ENCODE results near the gene FAM24B.
"Not testable (repeated sequence)": the region's sequence is repeated elsewhere in the genome, so short reads cannot be mapped to it uniquely, and the experiment has no call there.

FAM24B gene

GRCh38 chr10:122861711-122862161, 17.6 kb downstream of the FAM24B start:
- Histone ChIP-seq H3K4me3 (no peak overlapping the region), H3K27ac (no peak overlapping the region)

DNA sequence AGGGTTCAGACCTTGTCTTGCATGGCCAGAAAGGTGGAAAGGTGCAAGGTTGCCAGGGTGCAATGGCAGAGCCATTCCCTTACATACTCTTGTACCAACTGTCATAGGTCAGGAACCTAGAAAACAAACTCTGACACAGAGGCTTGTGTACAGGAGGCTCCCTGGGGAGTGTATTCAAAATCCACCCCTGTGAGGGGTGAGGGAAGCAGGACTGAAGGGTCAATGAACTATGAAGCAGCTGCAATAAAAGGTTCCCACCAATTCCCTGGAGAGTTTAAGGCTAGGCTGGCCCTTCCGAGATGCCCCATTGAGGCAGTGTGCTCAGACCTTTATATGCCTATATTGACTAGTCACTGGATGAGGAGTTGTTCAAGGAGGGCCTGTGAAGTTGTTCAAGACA, 19.9 kb downstream of the FAM24B start:
- H3K27ac ChIP-seq, result no peak overlapping the region
- H3K4me3 ChIP-seq, result no peak overlapping the region

- not testable (repeated sequence) for H3K4me3 ChIP-seq
Measured at GRCh38 chr10:122858042-122858441, 21.3 kb downstream of the FAM24B start.

GRCh38 chr10:122856902-122857301, 22.5 kb downstream of the FAM24B start:
- no peak overlapping the region for H3K4me3 ChIP-seq
- no peak overlapping the region for H3K27ac ChIP-seq

More at GRCh38 chr10:122858042-122858441, 21.3 kb downstream of the FAM24B start:
- H3K27ac ChIP-seq, result not testable (repeated sequence)

GRCh38 chr10:122855745-122856144, 23.6 kb downstream of the FAM24B start:
- H3K27ac ChIP-seq, result no peak overlapping the region
- no peak overlapping the region for H3K4me3 ChIP-seq

DNA sequence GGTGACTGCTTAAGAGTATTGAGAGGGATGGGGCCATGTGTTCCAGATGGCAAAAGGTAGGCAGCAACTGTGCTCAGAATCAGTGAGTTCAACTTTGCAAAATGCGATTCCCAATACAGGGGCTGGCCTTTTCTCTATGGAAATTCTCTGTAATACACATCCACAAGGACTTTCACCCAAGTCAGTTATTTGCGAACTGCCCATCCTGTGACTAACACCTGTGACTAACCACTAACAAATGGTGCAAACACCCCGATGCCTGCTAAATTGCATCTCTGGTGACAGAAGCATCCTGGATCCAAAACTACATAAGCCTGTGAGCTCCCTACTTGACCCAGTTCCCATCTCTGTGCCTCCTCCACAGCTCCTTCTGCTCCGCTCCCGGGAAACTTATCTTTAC, 24.7 kb downstream of the FAM24B start:
- no peak overlapping the region for H3K4me3 ChIP-seq

DNA sequence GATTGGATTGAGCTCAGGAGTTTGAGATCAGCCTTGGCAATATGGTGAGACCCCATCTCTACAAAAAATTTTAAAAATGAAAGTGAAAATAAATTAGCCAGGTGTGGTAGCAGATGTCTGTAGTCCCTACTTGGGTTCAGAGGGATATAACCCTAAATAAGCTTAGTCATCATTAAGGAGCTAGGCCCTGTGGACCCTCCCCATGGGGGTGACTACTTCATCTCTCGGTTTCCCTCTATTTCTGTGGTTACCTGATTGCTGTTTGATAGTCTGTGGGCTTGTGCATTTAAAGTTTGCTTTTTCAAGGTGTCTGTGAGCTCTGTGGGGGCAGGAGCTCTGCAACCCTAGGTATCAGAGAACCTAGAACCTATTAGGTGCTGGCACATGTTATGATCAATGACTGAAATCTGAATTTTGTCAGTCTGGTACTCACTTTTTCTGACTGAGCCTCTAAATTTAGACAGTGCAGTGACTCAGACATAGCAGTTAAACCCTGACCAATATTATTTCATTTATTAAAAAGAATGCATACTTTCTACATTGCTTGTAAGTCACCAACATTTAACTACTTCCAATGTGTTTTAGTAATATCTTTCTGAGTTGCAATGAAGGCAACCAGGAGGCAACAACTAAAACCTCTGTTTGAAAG, 25.6 kb downstream of the FAM24B start:
- Histone ChIP-seq H3K27ac (no peak overlapping the region), H3K4me3 (no peak overlapping the region)

More for the DNA sequence above, 24.7 kb downstream of the FAM24B start:
- H3K27ac ChIP-seq, result no peak overlapping the region

GRCh38 chr10:122852261-122852660, 27.1 kb downstream of the FAM24B start:
- Histone ChIP-seq H3K27ac (no peak overlapping the region), H3K4me3 (no peak overlapping the region)

DNA sequence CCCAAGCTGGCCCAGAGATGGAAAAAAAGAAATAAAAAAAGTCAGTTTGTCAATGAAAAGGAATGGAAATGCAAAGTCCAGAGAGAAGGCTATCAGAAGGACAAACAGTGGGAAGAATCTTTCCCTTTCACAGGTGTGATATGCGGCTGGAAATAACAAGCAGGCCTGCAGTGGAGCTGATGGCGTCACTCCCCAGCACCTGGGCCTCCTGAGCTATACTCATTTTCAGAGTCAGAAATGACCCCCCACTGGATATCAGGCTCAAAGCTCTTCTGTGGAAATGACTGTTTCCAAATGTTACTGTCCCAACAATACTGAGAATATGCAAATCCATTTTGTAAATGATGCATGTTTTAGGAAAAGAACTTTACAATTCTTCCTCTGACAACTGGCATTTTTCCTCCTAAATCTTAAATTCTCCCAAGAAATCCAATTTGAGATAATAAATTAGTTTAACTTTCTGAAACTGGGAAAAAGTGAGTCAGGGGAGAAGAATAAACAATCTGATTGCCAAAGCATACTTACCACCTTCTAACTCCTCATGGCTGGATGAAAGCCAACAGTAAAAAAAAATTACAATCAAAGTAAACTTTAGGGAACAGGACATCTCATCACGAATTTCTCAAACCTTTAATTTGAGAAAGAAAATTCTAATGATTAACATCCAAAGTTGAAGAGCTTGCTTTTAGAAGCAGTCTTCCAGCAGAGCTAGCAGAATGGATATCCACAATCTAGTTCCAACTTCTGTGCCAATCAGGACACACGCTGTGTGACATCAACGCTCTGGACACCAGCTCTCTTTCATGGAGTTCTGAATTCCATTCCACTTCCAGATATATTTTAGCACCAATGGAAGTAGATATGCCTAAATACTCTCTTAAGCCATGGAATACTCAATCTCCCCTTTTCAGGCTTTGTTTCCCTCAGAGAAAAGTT, 28.4 kb downstream of the FAM24B start:
- H3K4me3 ChIP-seq, result no peak overlapping the region
- H3K27ac ChIP-seq, result no peak overlapping the region

DNA sequence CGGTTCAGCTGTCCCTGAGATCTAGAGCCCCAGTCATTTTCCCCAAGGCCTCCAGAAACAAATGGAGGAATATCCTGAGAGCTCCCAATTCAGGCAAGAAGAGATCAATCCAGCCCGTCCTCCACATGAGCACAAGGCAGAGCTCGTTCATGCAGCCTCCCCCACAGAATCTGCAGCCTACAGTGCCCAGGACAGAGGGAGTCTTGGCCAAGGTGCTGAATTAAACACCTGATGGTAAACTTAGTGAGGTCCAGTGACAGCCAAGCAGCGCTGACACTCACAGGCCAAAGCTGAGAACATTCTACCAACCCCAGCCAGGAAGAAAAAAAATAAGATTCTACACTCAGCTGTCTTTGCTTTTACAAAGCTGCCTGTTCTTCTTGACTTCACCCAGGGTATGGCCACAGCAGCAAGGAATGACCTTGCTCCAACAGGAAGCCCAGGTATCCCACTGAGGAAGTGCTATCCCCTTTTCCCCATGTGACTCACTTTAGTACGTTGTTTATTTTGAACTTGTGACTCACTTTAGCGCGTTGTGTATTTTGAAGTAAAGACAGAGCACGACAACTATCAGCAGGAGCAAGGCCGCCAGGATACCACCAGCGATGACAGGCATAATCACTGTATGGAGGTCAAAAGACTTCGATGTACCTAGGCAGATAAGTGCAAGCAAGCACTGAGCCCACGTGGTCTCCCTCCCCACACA, 29.3 kb downstream of the FAM24B start:
- no peak overlapping the region for H3K27ac ChIP-seq
- no peak overlapping the region for H3K4me3 ChIP-seq

GRCh38 chr10:122849090-122849489, 30.3 kb downstream of the FAM24B start:
- Histone ChIP-seq H3K4me3 (no peak overlapping the region), H3K27ac (no peak overlapping the region)

DNA sequence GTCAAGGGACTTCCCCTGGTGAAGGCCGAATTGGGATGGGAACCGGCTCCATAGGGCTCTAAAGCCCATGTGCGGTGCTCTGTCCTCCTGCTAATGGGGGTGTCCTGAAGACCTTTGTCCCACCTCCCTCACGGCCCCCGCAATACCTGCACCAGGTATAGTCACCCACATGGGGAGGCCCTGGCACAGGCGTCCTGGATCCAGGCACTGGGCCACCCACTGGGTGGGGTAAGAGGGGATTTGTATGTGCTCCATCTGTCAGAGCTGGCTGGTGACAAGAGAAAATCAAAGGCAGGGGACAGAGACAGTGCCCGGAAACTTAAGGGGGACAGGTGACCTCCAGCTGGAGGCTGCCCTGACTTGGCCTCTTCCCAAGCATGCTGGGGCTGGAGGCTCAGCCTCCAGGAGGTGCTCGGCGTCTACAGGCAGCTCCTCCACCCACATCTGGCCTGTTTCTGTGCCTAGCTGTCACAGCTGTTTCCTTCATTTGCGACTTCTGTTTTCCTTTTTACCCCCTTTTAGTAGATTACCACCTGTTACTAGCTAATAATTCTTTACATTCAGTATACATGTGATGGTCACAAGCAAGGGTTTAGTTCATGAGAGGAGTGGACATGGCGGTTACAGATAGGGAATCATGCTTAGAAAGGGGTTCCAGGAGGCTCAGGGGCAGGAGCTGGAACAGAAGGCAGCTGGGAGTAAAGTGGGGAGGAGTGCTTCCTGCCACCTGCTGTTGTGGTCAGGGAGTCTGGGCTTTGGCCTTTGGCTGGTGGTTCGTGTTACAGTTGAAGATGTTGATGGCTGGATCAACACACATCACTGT, 31.4 kb downstream of the FAM24B start:
- Histone ChIP-seq H3K27ac (no peak overlapping the region), H3K4me3 (no peak overlapping the region)

GRCh38 chr10:122845783-122846332, 33.5 kb downstream of the FAM24B start, which contains the start of gene CUZD1:
CUZD1 (minus strand) TSS chr10:122845857; CDS start chr10:122845843, 14 bp downstream.
- Histone ChIP-seq H3K4me3 (no peak within 1 kb of the TSS), H3K27ac (no peak within 1 kb of the TSS)

- H3K27ac ChIP-seq, result no peak overlapping the region
- H3K4me3 ChIP-seq, result no peak overlapping the region
Measured at GRCh38 chr10:122844146-122844545, 35.2 kb downstream of the FAM24B start.

DNA sequence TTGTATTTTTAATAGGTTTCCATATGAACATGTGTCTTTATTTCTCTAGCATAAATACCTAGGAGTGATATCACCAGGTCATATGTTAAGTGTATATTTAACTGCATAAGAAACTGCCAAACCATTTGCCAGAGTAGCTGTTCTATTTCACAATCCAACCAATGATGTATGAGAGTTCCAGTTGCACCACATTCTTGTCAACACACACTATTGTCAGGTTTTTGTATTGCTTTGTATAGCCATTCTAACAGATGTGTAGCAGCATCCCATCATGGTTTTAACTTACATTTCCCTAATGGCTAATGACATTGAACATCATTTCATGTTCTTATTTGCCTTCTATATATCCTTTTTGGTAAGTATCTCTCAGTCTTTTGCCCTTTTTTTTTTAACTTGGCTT, 37.8 kb downstream of the FAM24B start:
- no peak overlapping the region for H3K27ac ChIP-seq
- H3K4me3 ChIP-seq, result no peak overlapping the region

- H3K4me3 ChIP-seq, result no peak overlapping the region
- no peak overlapping the region for H3K27ac ChIP-seq
Measured at GRCh38 chr10:122839505-122839904, 39.9 kb downstream of the FAM24B start.

DNA sequence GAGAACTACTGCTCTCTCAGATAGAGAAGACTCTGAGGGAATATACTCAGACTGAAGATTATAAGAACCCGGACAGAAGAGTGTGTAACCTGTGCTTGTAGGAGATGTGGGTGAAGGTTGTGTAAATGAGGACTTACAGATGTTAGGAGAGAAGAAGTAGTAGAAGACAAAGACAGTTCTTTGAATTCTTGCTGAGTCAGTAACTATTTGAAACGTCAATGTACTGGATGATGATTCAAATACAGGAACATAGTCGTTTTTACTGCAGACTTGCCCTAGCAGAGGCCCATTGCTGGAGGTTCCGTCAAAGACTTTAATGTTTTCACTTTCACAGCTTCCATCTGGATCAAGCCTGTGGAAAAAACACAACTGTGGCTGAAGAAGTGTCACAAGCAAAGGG, 40.5 kb downstream of the FAM24B start:
- Histone ChIP-seq H3K27ac (no peak overlapping the region), H3K4me3 (no peak overlapping the region)

DNA sequence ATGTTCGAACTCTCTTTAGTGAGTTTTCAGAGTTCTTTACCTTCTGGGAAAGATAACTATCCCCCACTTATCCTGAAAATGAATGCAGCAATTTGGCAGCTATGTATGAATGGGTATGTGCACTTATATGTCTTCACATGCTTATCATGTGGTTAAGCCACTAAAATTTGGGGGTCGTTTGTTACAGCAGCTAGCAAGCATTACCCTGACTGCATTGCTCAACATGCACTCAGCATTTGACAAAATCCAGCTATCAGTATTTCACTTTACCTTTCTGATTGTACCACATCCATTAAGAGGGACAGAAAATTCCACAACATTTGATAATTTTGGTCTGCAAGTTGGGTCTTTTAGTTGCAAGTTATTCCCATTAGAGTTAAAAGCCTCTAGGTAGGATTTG, 43.5 kb downstream of the FAM24B start:
- no peak overlapping the region for H3K4me3 ChIP-seq
- no peak overlapping the region for H3K27ac ChIP-seq

GRCh38 chr10:122830965-122831353, 48.4 kb downstream of the FAM24B start:
- no peak overlapping the region for H3K4me3 ChIP-seq

More at GRCh38 chr10:122830965-122831353, 48.4 kb downstream of the FAM24B start:
- H3K27ac ChIP-seq, result no peak overlapping the region

All from skin epidermis (tissue), 12 donors.